Neuronal stem cell (in vitro differentiated cells): ENCODE data around the gene MROH8.

Experiments
- DNase-seq: peaks from one replicate; pipeline ENCODE4 v3.0.0-alpha.2; 2013; ENCODE audit warnings: low spot score
- H2AFZ ChIP-seq: one replicate; pipeline ENCODE4 v1.6.1; 2013; ENCODE audit warnings: mild to moderate bottlenecking, low read length, inconsistent platforms
- H2AK5ac ChIP-seq: 2 replicates; pipeline ENCODE4 v1.6.1; 2013; ENCODE audit warnings: low read depth, mild to moderate bottlenecking, inconsistent platforms, low read length, moderate library complexity, mixed read lengths
- H2BK120ac ChIP-seq: 2 replicates; pipeline ENCODE4 v1.6.1; 2013; ENCODE audit warnings: low read depth, mild to moderate bottlenecking, inconsistent platforms, low read length, moderate library complexity, mixed read lengths
- H2BK12ac ChIP-seq: one replicate; pipeline ENCODE4 v1.6.1; 2013; ENCODE audit warnings: low read length, inconsistent platforms
- H2BK15ac ChIP-seq: 2 replicates; pipeline ENCODE4 v1.6.1; 2013; ENCODE audit warnings: mild to moderate bottlenecking, low read length, inconsistent platforms, mixed read lengths
- H2BK5ac ChIP-seq: one replicate; pipeline ENCODE4 v1.6.1; 2013; ENCODE audit warnings: inconsistent platforms, mild to moderate bottlenecking, low read length, moderate library complexity
- H3K14ac ChIP-seq: one replicate; pipeline ENCODE4 v1.6.1; 2013; ENCODE audit warnings: low read length, inconsistent platforms
- H3K18ac ChIP-seq: 2 replicates; pipeline ENCODE4 v1.6.1; 2013; ENCODE audit warnings: low read length, inconsistent platforms
- H3K23ac ChIP-seq: 2 replicates; pipeline ENCODE4 v1.6.1; 2013; ENCODE audit warnings: low read depth, mild to moderate bottlenecking, mixed read lengths, low read length, inconsistent platforms; ENCODE audit not compliant: poor library complexity
- H3K27ac ChIP-seq: replicated peaks from 3 replicates; pipeline ENCODE4 v1.5.1; 2013; ENCODE audit warnings: low read length, inconsistent platforms
- H3K27me3 ChIP-seq, 3 experiments: 2 replicates each; pipeline ENCODE4 v1.6.1; 2013; ENCODE audit warnings: low read length in 3 of 3, mild to moderate bottlenecking in 2 of 3, inconsistent platforms in 1 of 3, low read depth in 1 of 3, mixed read lengths in 1 of 3, moderate library complexity in 1 of 3; ENCODE audit not compliant: control insufficient read depth in 3 of 3, insufficient read depth in 3 of 3
- H3K36me3 ChIP-seq, 2 donors: replicated peaks in 1 of 2; 2 replicates each; pipeline ENCODE4 v1.6.1; 2013; ENCODE audit warnings: low read length in 2 of 2; ENCODE audit not compliant: control insufficient read depth in 2 of 2, insufficient read depth in 2 of 2
- H3K4ac ChIP-seq: 2 replicates; pipeline ENCODE4 v1.6.1; 2013; ENCODE audit warnings: inconsistent platforms, mild to moderate bottlenecking, low read length, moderate library complexity
- H3K4me1 ChIP-seq, 2 donors: 1 replicate in 1 of 2; 2 replicates in 1 of 2; pipeline ENCODE4 v1.6.1; 2013; ENCODE audit warnings: low read length in 2 of 2, low read depth in 1 of 2; ENCODE audit not compliant: control insufficient read depth in 2 of 2, insufficient read depth in 1 of 2
- H3K4me2 ChIP-seq: one replicate; pipeline ENCODE4 v1.6.1; 2013; ENCODE audit warnings: mild to moderate bottlenecking, low read length, inconsistent platforms; ENCODE audit not compliant: insufficient read depth, poor library complexity, severe bottlenecking
- H3K4me3 ChIP-seq, 2 donors: 2 replicates each; pipeline ENCODE4 v1.5.1; 2013; ENCODE audit warnings: low read length in 2 of 2, mild to moderate bottlenecking in 2 of 2, inconsistent platforms in 1 of 2, moderate library complexity in 1 of 2
- H3K79me1 ChIP-seq: one replicate; pipeline ENCODE4 v1.6.1; 2013; ENCODE audit warnings: low read depth, mild to moderate bottlenecking, inconsistent platforms, low read length, moderate library complexity
- H3K9ac ChIP-seq: one replicate; pipeline ENCODE4 v1.6.1; 2013; ENCODE audit warnings: mild to moderate bottlenecking, low read depth, low read length, inconsistent platforms; ENCODE audit not compliant: poor library complexity
- H3K9me3 ChIP-seq, 2 donors: replicated peaks in 1 of 2; 2 replicates each; pipeline versions ENCODE3 to v1.6.1; 2013; ENCODE audit warnings: low read length in 2 of 2, mild to moderate bottlenecking in 2 of 2, inconsistent platforms in 1 of 2, low read depth in 1 of 2, mixed read lengths in 1 of 2, moderate library complexity in 1 of 2; ENCODE audit not compliant: control insufficient read depth in 2 of 2, insufficient read depth in 1 of 2
- H4K8ac ChIP-seq: one replicate; pipeline ENCODE4 v1.6.1; 2013; ENCODE audit warnings: low read depth, mild to moderate bottlenecking, inconsistent platforms, low read length, moderate library complexity
- H4K91ac ChIP-seq: one replicate; pipeline ENCODE4 v1.6.1; 2013; ENCODE audit warnings: low read length, low read depth, mild to moderate bottlenecking, inconsistent platforms; ENCODE audit not compliant: poor library complexity
- WGBS, 2 donors: extraction: QIAGEN DNeasy Blood & Tissue Kit; methylation state at CpG; one replicate each; pipeline ENCODE4 v1.1.7; 2013; ENCODE audit warnings: missing lambda C conversion rate in 2 of 2, mixed read lengths in 1 of 2; ENCODE audit not compliant: insufficient read length in 2 of 2, insufficient replicate concordance in 1 of 2; ENCODE audit errors: extremely low coverage in 2 of 2; 5-methylcytosine and 5-hydroxymethylcytosine counted together

MROH8 gene

GRCh38 chr20:37123441-37123840, 55.9 kb downstream of the MROH8 start:
- no peak overlapping the region for H4K8ac ChIP-seq
- no peak overlapping the region for H2BK120ac ChIP-seq
- no peak overlapping the region for H4K91ac ChIP-seq
- H3K4me3 ChIP-seq: no peak overlapping the region
- H3K27me3 ChIP-seq: no peaks in the 10 kb centered on the region
- H2BK15ac ChIP-seq: no peak overlapping the region
- H3K4ac ChIP-seq: no peak overlapping the region
- no peak overlapping the region for H3K23ac ChIP-seq
- no peak for DNase-seq
- H3K27ac ChIP-seq: no peak overlapping the region
- no peak overlapping the region for H2AK5ac ChIP-seq
- H3K4me1 ChIP-seq: no peaks in the 10 kb centered on the region
- H3K79me1 ChIP-seq: no peaks in the 10 kb centered on the region
- H2BK12ac ChIP-seq: no peak overlapping the region
- H3K14ac ChIP-seq: no peak overlapping the region
- H3K4me2 ChIP-seq: no peak overlapping the region
- peak overlapping the region; percentile 49 for H2AFZ ChIP-seq
- no peak overlapping the region for H3K9ac ChIP-seq
- WGBS, 2 donors: no CpG with 5 or more reads among the region's 6 CpGs
- no peaks in the 10 kb centered on the region for H3K9me3 ChIP-seq
- H3K36me3 ChIP-seq: no peaks in the 10 kb centered on the region
- H2BK5ac ChIP-seq: no peak overlapping the region
- H3K18ac ChIP-seq: no peak overlapping the region

GRCh38 chr20:37120497-37120896, 58.9 kb downstream of the MROH8 start:
- no peak overlapping the region for H2AK5ac ChIP-seq
- H3K9ac ChIP-seq: no peak overlapping the region
- H2BK15ac ChIP-seq: no peak overlapping the region
- no peak overlapping the region for H3K23ac ChIP-seq
- H3K27ac ChIP-seq: no peak overlapping the region
- no peak overlapping the region for H4K91ac ChIP-seq
- H3K36me3 ChIP-seq: no peaks in the 10 kb centered on the region
- H2BK12ac ChIP-seq: no peak overlapping the region
- no peak for DNase-seq
- H3K4me1 ChIP-seq: no peaks in the 10 kb centered on the region
- no peak overlapping the region for H3K4me3 ChIP-seq
- WGBS, 2 donors: no CpG with 5 or more reads among the region's 4 CpGs
- no peaks in the 10 kb centered on the region for H3K27me3 ChIP-seq
- H2BK5ac ChIP-seq: no peak overlapping the region
- H3K4me2 ChIP-seq: no peak overlapping the region
- no peaks in the 10 kb centered on the region for H3K9me3 ChIP-seq
- H2BK120ac ChIP-seq: no peak overlapping the region
- H3K79me1 ChIP-seq: no peaks in the 10 kb centered on the region
- no peak overlapping the region for H3K4ac ChIP-seq
- no peak overlapping the region for H2AFZ ChIP-seq
- H3K18ac ChIP-seq: no peak overlapping the region
- H3K14ac ChIP-seq: no peak overlapping the region
- H4K8ac ChIP-seq: no peak overlapping the region

GRCh38 chr20:37119356-37120036, 59.9 kb downstream of the MROH8 start:
- Histone ChIP-seq H3K4me3 (no peak overlapping the region), H3K9me3 (no peaks in the 10 kb centered on the region), H2BK5ac (no peak overlapping the region), H3K4me1 (no peaks in the 10 kb centered on the region), H3K36me3 (no peaks in the 10 kb centered on the region), H2AFZ (no peak overlapping the region), H4K8ac (no peak overlapping the region), H3K14ac (no peak overlapping the region), H3K18ac (no peak overlapping the region), H3K4ac (no peak overlapping the region), H2BK15ac (no peak overlapping the region), H3K23ac (no peak overlapping the region), H3K4me2 (no peak overlapping the region), H3K27ac (no peak overlapping the region), H4K91ac (no peak overlapping the region), H3K27me3 (no peaks in the 10 kb centered on the region), H2AK5ac (no peak overlapping the region), H3K79me1 (no peaks in the 10 kb centered on the region), H3K9ac (no peak overlapping the region), H2BK120ac (no peak overlapping the region), H2BK12ac (no peak overlapping the region)
- no peak for DNase-seq
- no CpG with 5 or more reads among the region's 7 CpGs for WGBS, 2 donors

GRCh38 chr20:37114012-37114411, 65.3 kb downstream of the MROH8 start:
- no peak overlapping the region for H2BK15ac ChIP-seq
- H3K4ac ChIP-seq: no peak overlapping the region
- H3K23ac ChIP-seq: no peak overlapping the region
- H2BK120ac ChIP-seq: no peak overlapping the region
- no peaks in the 10 kb centered on the region for H3K27me3 ChIP-seq
- H3K27ac ChIP-seq: no peak overlapping the region
- H3K4me1 ChIP-seq: no peaks in the 10 kb centered on the region
- H3K9ac ChIP-seq: no peak overlapping the region
- H4K91ac ChIP-seq: no peak overlapping the region
- H3K4me2 ChIP-seq: no peak overlapping the region
- H3K18ac ChIP-seq: no peak overlapping the region
- WGBS, 2 donors: no CpG with 5 or more reads among the region's 8 CpGs
- DNase-seq: no peak
- H2BK12ac ChIP-seq: no peak overlapping the region
- no peak overlapping the region for H2AK5ac ChIP-seq
- no peaks in the 10 kb centered on the region for H3K36me3 ChIP-seq
- no peaks in the 10 kb centered on the region for H3K79me1 ChIP-seq
- no peak overlapping the region for H2BK5ac ChIP-seq
- H4K8ac ChIP-seq: no peak overlapping the region
- H3K14ac ChIP-seq: no peak overlapping the region
- no peak overlapping the region for H3K4me3 ChIP-seq
- H3K9me3 ChIP-seq: peaks cover 0 to 1% of the 10 kb centered on the region in 2 donors
- H2AFZ ChIP-seq: no peak overlapping the region
